ENCODE results near the gene PCDHGC5.

DNA sequence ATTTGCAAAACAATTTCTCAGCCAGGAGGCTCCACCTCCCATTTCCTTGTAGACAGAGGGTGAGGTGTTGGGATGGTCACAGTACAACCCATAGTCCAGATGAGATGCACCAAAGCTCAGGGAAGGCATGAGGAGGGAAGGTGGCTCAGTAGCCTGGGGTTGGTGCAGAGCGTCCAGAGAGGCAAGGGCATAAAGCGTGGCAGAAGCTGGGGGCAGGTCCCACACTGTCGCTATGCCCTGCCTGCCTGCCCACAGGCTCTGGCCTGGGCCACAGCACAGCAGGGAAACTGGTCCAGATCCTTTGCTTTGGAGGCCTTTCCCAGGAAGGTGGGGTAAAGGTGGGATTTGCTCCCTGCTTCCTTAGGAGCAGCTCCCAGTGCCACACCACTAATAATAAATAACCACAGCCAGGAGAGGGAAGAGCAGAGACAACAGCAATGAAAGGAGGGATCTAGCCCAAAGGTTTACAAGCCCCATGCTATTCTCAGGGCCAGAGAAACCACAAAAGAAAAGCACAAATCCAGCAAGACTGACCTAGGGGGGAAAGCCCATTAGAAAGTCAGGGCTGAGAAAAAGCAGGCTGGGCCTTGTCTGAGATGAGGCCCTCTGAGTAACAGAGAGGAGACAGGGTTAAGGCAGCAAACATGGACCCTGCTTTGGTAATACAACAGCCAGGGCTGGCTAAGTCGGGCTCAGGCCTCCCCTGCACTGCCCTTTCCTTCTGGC lies 27.2 kb downstream of the PCDHGC5 start:
- TF ChIP-seq CTCF (IDR thresholded peaks at IDR 0.05) (no peak), POLR2AphosphoS5 (IDR thresholded peaks at IDR 0.05) (no peak), POLR2A (IDR thresholded peaks at IDR 0.05) (no peak)
